ENCODE data around the gene RSAD2. TPM values are rescaled to one million over a fixed set of nuclear protein-coding genes. Genes with fewer than 3 reads are reported as not detected.

The RSAD2 gene
- total and polyA plus RNA-seq, 2 experiments from 2014 or later: 0.10 TPM; not detected in 1

- Histone ChIP-seq H3K27ac (ENCODE audit: low read depth) (no peak overlapping the region), H3K9me2 (ENCODE audit: insufficient read depth) (peaks cover 19% of the 10 kb centered on the region; the same call in 1 of the 2 replicates), H3K4me2 (no peak overlapping the region), H3K79me2 (replicated peaks; ENCODE audit: insufficient read depth) (no peaks in the 10 kb centered on the region), H3K36me3 (ENCODE audit: insufficient read depth) (no peaks in the 10 kb centered on the region), H3K4me3 (no peak overlapping the region), H3K4me1 (ENCODE audit: insufficient read depth) (no peaks in the 10 kb centered on the region), H4K20me1 (replicated peaks; ENCODE audit: insufficient read depth) (no peaks in the 10 kb centered on the region), H2AFZ (no peak overlapping the region), H3K27me3 (ENCODE audit: insufficient read depth) (peaks cover 7% of the 10 kb centered on the region), H3F3A (replicated peaks; ENCODE audit: low read depth) (no peaks in the 10 kb centered on the region)
- H3K27ac Mint-ChIP-seq: no peak overlapping the region
- no peaks in the 10 kb centered on the region for H3K27me3 Mint-ChIP-seq (ENCODE audit: insufficient read depth, low read depth, poor library complexity)
- no peaks in the 10 kb centered on the region for H3K4me1 Mint-ChIP-seq
- H3K36me3 Mint-ChIP-seq (ENCODE audit: low read depth): no peaks in the 10 kb centered on the region
- peaks cover 14% of the 10 kb centered on the region for H3K9me3 Mint-ChIP-seq
- DNase-seq (ENCODE audit: low spot score): no peak
- ATAC-seq: no peak
- no peak overlapping the region for H3K4me3 Mint-ChIP-seq
- TF ChIP-seq ZNF331 (CRISPR knock-in tag; IDR thresholded peaks at IDR 0.05; ENCODE audit: low read depth) (no peak), STAT1 (IDR thresholded peaks at IDR 0.05; ENCODE audit: unreplicated experiment) (no peak), POLR2AphosphoS5 (IDR thresholded peaks at IDR 0.05; ENCODE audit: low read depth) (no peak), JUNB (IDR thresholded peaks at IDR 0.05; ENCODE audit: unreplicated experiment) (no peak), ZNF114 (CRISPR knock-in tag; IDR thresholded peaks at IDR 0.05) (no peak), EZH2 (IDR thresholded peaks at IDR 0.05; ENCODE audit: low read depth, unreplicated experiment) (no peak), ETS1 (IDR thresholded peaks at IDR 0.05) (no peak), EZH2phosphoT487 (IDR thresholded peaks at IDR 0.05; ENCODE audit: unreplicated experiment) (no peak), CREB1 (CRISPR knock-in tag; IDR thresholded peaks at IDR 0.05; ENCODE audit: low read depth) (no peak), REST (IDR thresholded peaks at IDR 0.05; ENCODE audit: unreplicated experiment) (no peak), NANOG (IDR thresholded peaks at IDR 0.05; ENCODE audit: borderline replicate concordance) (no peak)
- TF ChIP-seq, protein P1, sequence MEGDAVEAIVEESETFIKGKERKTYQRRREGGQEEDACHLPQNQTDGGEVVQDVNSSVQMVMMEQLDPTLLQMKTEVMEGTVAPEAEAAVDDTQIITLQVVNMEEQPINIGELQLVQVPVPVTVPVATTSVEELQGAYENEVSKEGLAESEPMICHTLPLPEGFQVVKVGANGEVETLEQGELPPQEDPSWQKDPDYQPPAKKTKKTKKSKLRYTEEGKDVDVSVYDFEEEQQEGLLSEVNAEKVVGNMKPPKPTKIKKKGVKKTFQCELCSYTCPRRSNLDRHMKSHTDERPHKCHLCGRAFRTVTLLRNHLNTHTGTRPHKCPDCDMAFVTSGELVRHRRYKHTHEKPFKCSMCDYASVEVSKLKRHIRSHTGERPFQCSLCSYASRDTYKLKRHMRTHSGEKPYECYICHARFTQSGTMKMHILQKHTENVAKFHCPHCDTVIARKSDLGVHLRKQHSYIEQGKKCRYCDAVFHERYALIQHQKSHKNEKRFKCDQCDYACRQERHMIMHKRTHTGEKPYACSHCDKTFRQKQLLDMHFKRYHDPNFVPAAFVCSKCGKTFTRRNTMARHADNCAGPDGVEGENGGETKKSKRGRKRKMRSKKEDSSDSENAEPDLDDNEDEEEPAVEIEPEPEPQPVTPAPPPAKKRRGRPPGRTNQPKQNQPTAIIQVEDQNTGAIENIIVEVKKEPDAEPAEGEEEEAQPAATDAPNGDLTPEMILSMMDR (conservative IDR thresholded peaks at IDR 0.05; ENCODE audit: low read depth in 2 of 2): no peak
- TF ChIP-seq, protein P2, sequence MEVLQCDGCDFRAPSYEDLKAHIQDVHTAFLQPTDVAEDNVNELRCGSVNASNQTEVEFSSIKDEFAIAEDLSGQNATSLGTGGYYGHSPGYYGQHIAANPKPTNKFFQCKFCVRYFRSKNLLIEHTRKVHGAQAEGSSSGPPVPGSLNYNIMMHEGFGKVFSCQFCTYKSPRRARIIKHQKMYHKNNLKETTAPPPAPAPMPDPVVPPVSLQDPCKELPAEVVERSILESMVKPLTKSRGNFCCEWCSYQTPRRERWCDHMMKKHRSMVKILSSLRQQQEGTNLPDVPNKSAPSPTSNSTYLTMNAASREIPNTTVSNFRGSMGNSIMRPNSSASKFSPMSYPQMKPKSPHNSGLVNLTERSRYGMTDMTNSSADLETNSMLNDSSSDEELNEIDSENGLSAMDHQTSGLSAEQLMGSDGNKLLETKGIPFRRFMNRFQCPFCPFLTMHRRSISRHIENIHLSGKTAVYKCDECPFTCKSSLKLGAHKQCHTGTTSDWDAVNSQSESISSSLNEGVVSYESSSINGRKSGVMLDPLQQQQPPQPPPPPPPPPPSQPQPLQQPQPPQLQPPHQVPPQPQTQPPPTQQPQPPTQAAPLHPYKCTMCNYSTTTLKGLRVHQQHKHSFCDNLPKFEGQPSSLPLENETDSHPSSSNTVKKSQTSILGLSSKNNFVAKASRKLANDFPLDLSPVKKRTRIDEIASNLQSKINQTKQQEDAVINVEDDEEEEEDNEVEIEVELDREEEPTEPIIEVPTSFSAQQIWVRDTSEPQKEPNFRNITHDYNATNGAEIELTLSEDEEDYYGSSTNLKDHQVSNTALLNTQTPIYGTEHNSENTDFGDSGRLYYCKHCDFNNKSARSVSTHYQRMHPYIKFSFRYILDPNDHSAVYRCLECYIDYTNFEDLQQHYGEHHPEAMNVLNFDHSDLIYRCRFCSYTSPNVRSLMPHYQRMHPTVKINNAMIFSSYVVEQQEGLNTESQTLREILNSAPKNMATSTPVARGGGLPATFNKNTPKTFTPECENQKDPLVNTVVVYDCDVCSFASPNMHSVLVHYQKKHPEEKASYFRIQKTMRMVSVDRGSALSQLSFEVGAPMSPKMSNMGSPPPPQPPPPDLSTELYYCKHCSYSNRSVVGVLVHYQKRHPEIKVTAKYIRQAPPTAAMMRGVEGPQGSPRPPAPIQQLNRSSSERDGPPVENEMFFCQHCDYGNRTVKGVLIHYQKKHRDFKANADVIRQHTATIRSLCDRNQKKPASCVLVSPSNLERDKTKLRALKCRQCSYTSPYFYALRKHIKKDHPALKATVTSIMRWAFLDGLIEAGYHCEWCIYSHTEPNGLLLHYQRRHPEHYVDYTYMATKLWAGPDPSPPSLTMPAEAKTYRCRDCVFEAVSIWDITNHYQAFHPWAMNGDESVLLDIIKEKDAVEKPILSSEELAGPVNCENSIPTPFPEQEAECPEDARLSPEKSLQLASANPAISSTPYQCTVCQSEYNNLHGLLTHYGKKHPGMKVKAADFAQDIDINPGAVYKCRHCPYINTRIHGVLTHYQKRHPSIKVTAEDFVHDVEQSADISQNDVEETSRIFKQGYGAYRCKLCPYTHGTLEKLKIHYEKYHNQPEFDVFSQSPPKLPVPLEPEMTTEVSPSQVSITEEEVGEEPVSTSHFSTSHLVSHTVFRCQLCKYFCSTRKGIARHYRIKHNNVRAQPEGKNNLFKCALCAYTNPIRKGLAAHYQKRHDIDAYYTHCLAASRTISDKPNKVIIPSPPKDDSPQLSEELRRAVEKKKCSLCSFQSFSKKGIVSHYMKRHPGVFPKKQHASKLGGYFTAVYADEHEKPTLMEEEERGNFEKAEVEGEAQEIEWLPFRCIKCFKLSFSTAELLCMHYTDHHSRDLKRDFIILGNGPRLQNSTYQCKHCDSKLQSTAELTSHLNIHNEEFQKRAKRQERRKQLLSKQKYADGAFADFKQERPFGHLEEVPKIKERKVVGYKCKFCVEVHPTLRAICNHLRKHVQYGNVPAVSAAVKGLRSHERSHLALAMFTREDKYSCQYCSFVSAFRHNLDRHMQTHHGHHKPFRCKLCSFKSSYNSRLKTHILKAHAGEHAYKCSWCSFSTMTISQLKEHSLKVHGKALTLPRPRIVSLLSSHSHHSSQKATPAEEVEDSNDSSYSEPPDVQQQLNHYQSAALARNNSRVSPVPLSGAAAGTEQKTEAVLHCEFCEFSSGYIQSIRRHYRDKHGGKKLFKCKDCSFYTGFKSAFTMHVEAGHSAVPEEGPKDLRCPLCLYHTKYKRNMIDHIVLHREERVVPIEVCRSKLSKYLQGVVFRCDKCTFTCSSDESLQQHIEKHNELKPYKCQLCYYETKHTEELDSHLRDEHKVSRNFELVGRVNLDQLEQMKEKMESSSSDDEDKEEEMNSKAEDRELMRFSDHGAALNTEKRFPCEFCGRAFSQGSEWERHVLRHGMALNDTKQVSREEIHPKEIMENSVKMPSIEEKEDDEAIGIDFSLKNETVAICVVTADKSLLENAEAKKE (CRISPR knock-in tag; IDR thresholded peaks at IDR 0.05): no peak
Measured at GRCh38 chr2:6872394-6872793, 5.2 kb upstream of the RSAD2 start.
